HG02885 (cell line): ENCODE results near the gene TBL1X.

Experiments
- ATAC-seq: cut with Tn5 transposase; IDR thresholded peaks from one replicate; pipeline ENCODE4 v1.9.1; 2021; ENCODE audit warnings: mild to moderate bottlenecking; ENCODE audit not compliant: unreplicated experiment, poor library complexity

Gene TBL1X

GRCh38 chrX:9611436-9612145 lies 146.7 kb downstream of the TBL1X start:
- ATAC-seq = no peak

DNA sequence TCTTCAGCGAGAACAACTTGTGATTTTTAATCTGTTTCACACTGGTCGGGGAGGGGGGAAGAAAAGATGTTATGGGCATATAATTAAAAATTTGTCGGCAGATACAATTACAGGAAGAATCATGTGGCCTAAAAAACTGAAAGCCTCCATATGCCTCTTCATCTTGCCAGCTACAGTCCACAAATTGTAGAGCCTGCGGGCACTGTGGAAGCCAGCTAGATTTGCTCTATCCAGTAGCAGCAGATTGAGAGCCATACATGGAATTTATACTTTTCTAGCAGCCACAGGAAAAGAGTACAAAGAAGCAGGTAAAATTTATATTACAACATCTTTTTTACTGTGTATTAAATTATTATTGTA lies 147.3 kb downstream of the TBL1X start:
- no peak for ATAC-seq

DNA sequence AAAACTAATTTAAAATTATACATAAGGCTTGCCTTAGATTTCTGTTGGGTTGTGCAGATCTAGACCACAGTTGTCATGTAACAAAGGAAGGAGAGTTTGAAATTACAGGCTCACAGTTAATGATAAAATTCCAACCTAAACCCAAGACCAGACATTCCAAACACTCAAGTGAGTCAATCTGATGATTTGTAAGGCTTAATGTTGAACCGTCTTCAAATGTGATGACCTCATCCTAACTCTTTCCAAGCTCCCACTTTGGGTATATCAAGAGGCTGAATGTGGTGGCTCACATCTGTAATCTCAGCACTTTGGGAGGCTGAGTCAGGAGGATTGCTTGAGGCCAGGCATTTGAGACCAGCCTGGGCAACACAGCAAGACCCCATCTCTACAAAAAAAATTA lies 149.2 kb downstream of the TBL1X start:
- no peak for ATAC-seq

DNA sequence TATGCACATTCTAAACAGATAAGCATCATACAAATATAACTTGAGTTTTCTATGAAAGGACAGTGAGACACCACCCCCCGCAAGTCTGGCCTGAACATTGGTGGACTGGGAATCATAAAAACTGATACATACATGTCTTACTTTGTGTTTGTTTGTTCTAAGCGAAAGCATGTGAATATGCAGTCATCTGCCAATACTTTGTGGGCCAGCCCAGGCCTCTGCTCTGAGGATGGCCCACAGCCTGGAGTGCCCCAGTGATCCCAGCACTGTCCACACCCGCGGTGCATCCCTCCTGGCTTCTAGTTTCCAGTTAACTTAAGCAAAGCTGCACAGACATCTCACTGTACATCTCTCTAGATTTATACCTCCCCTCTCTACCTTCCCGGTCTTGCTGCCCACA lies 154.3 kb downstream of the TBL1X start:
- no peak for ATAC-seq

DNA sequence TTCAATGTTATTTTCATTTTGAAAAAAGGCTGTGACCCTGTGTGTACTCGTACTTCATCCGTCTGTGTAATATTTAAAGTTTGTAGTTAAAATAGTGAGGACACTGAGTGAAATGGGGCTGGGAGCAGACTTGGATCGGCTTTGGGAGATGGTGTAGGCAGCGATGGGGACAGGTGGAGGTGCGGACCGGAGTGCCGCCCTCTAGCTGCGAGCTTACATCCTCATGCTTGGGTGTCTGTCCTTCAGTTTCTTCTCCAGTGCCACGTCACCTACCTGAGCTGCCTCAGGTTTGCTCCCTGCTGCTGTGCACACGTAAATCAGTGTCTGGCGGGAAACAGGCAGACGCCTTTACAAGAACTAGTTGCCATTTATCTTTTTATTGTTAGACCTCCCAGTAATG lies 154.7 kb downstream of the TBL1X start:
- no peak for ATAC-seq

GRCh38 chrX:9622128-9622527 lies 157.3 kb downstream of the TBL1X start:
- ATAC-seq = no peak

DNA sequence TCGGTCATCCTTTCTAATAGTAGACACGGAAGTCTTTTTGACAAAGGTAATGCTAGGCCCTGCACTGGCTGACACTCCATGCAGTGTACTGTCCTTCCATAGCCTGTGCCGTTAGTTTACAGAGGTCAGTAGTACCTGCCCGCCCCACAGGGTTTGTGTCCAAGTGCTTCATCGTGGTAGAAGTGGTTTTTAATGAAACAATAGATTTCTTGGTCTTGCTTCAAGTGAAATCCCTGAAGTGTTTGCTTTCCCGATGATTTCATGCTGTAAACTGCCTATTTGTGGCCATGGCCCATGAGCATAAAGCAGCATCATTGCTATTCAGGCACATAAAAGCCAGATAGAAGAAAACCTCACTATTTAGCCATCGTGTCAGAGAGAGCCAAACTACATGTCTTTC lies 161.5 kb downstream of the TBL1X start:
- ATAC-seq = peak; percentile 50

DNA sequence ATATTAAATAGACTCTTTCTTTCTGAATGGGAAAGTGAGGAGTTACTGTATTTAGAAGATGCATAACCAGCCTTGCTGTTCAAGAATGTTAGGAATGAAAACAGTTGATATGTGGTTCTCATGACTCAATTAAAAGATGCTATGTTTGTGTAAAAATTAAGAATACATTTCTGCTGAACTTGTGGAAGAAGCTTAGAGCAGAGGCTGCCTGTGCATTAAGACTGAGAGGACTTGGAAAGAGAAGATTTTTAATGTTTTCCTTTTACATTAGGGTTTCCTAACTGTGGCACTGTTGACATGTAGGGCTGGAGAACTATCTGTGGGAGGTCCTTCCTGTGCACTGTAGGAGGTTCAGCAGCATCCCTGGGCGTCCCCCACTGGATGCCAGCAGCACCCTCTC lies 163.1 kb downstream of the TBL1X start:
- no peak for ATAC-seq

- ATAC-seq = no peak
Observed at GRCh38 chrX:9628779-9629493, 164.1 kb downstream of the TBL1X start.

- ATAC-seq = no peak
Observed at GRCh38 chrX:9634551-9634950, 169.7 kb downstream of the TBL1X start.

GRCh38 chrX:9635368-9635767 lies 170.5 kb downstream of the TBL1X start:
- ATAC-seq = no peak

GRCh38 chrX:9635803-9636202 lies 170.9 kb downstream of the TBL1X start:
- ATAC-seq = no peak

- no peak for ATAC-seq
Observed at GRCh38 chrX:9638871-9639270, 174.0 kb downstream of the TBL1X start.

GRCh38 chrX:9642270-9642995 lies 177.6 kb downstream of the TBL1X start:
- ATAC-seq = no peak

- no peak for ATAC-seq
Observed at GRCh38 chrX:9643807-9644206, 178.9 kb downstream of the TBL1X start.

GRCh38 chrX:9644335-9644734 lies 179.5 kb downstream of the TBL1X start:
- no peak for ATAC-seq

GRCh38 chrX:9646471-9647224 lies 181.8 kb downstream of the TBL1X start:
- no peak for ATAC-seq

- no peak for ATAC-seq
Observed at GRCh38 chrX:9647431-9647830, 182.6 kb downstream of the TBL1X start.

GRCh38 chrX:9650091-9650490 lies 185.2 kb downstream of the TBL1X start:
- ATAC-seq = no peak

GRCh38 chrX:9651737-9652136 lies 186.9 kb downstream of the TBL1X start:
- no peak for ATAC-seq

- no peak for ATAC-seq
Observed at GRCh38 chrX:9654929-9655328, 190.1 kb downstream of the TBL1X start.
